ENCODE measurements around the gene LMNB1.
"Not testable (repeated sequence)": the region's sequence is repeated elsewhere in the genome, so short reads cannot be mapped to it uniquely, and the experiment has no call there.

LMNB1 gene

DNA sequence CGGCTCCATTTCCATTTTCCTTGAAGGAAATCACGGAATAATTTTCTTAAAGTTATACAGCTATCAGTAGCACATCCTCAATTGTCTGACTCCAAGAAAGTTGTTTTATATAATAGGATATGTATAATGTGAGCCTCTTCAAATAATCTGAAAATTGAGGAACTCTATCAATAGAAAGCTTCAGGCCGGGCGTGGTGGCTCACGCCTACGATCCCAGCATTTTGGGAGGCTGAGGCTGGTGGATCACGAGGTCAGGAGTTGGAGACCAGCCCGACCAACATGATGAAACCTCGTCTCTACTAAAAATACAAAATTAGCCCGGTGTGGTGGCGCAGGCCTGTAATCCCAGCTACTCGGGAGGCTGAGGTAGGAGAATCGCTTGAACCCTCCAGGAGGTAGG is 3.4 kb upstream of the LMNB1 start:
- H2BK12ac ChIP-seq (ENCODE audit: low read length in 2 of 2); H2AFZ ChIP-seq (ENCODE audit: low read depth, low read length); H3K79me1 ChIP-seq (replicated peaks; ENCODE audit: low read length, poor library complexity, severe bottlenecking); H3K4ac ChIP-seq (ENCODE audit: low read depth in 1 of 2, low read length in 2 of 2); H2AK5ac ChIP-seq (ENCODE audit: low read length, severe bottlenecking); H2BK120ac ChIP-seq (ENCODE audit: low read depth, low read length); H3K36me3 ChIP-seq (ENCODE audit: control insufficient read depth in 1 of 2, insufficient read depth in 2 of 2, low read depth in 1 of 2, low read length in 2 of 2); H3K9ac ChIP-seq (ENCODE audit: low read length); H3K27ac ChIP-seq (ENCODE audit: low read length, poor library complexity, severe bottlenecking); H4K91ac ChIP-seq (ENCODE audit: low read length); H3K4me2 ChIP-seq (ENCODE audit: low read length, poor library complexity, severe bottlenecking); H3K4me3 ChIP-seq (ENCODE audit: insufficient read depth in 1 of 2, low read depth in 1 of 2, low read length in 2 of 2); H3K14ac ChIP-seq (ENCODE audit: low read length in 2 of 2); H3K23ac ChIP-seq (ENCODE audit: low read length in 2 of 2); H3K18ac ChIP-seq (ENCODE audit: low read depth in 1 of 2, low read length in 2 of 2); H2BK15ac ChIP-seq (ENCODE audit: low read depth, poor library complexity, severe bottlenecking); H3K9me3 ChIP-seq (ENCODE audit: control insufficient read depth, low read length); H2BK5ac ChIP-seq (ENCODE audit: low read depth, low read length, poor library complexity, severe bottlenecking); H3K4me1 ChIP-seq (ENCODE audit: control insufficient read depth, insufficient read depth, low read depth, low read length); H3K27me3 ChIP-seq (ENCODE audit: control insufficient read depth in 1 of 2, insufficient read depth in 1 of 2, low read length in 2 of 2); H4K8ac ChIP-seq (ENCODE audit: low read length); DNase-seq: not testable (repeated sequence)
- WGBS = 98% methylated on average over 8 of the region's 13 CpGs

DNA sequence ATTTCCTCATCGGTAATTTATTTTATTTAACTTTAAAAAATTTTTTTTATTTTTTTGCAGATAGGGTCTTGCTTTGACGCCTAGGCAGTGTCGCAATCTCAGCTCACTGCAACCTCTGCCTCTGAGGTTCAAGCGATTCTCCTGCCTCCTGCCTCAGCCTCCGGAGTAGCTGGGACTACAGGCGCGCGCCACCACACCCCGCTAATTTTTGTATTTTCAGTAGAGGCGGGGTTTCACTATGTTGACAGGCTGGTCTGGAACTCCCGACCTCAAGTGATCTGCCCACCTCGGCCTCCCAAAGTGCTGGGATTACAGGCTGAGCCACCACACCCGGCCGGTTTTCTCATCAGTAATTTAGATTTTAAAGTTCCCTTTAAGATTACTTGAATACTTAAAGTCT is 2.3 kb upstream of the LMNB1 start:
- H4K8ac ChIP-seq (ENCODE audit: low read length); H2AFZ ChIP-seq (ENCODE audit: low read depth, low read length); H2BK12ac ChIP-seq (ENCODE audit: low read length in 2 of 2); H3K4me2 ChIP-seq (ENCODE audit: low read length, poor library complexity, severe bottlenecking); H3K18ac ChIP-seq (ENCODE audit: low read depth in 1 of 2, low read length in 2 of 2); H3K4me1 ChIP-seq (ENCODE audit: control insufficient read depth, insufficient read depth, low read depth, low read length); H3K9me3 ChIP-seq (ENCODE audit: control insufficient read depth, low read length); H4K91ac ChIP-seq (ENCODE audit: low read length); H3K9ac ChIP-seq (ENCODE audit: low read length); H3K27me3 ChIP-seq (ENCODE audit: control insufficient read depth in 1 of 2, insufficient read depth in 1 of 2, low read length in 2 of 2); H3K4ac ChIP-seq (ENCODE audit: low read depth in 1 of 2, low read length in 2 of 2); H3K4me3 ChIP-seq (ENCODE audit: insufficient read depth in 1 of 2, low read depth in 1 of 2, low read length in 2 of 2); H3K79me1 ChIP-seq (replicated peaks; ENCODE audit: low read length, poor library complexity, severe bottlenecking); H3K36me3 ChIP-seq (ENCODE audit: control insufficient read depth in 1 of 2, insufficient read depth in 2 of 2, low read depth in 1 of 2, low read length in 2 of 2); H3K27ac ChIP-seq (ENCODE audit: low read length, poor library complexity, severe bottlenecking); H2AK5ac ChIP-seq (ENCODE audit: low read length, severe bottlenecking); H3K23ac ChIP-seq (ENCODE audit: low read length in 2 of 2); DNase-seq; H3K14ac ChIP-seq (ENCODE audit: low read length in 2 of 2); H2BK120ac ChIP-seq (ENCODE audit: low read depth, low read length); H2BK5ac ChIP-seq (ENCODE audit: low read depth, low read length, poor library complexity, severe bottlenecking); H2BK15ac ChIP-seq (ENCODE audit: low read depth, poor library complexity, severe bottlenecking): not testable (repeated sequence)
- 98% methylated on average over 10 of the region's 14 CpGs for WGBS

DNA sequence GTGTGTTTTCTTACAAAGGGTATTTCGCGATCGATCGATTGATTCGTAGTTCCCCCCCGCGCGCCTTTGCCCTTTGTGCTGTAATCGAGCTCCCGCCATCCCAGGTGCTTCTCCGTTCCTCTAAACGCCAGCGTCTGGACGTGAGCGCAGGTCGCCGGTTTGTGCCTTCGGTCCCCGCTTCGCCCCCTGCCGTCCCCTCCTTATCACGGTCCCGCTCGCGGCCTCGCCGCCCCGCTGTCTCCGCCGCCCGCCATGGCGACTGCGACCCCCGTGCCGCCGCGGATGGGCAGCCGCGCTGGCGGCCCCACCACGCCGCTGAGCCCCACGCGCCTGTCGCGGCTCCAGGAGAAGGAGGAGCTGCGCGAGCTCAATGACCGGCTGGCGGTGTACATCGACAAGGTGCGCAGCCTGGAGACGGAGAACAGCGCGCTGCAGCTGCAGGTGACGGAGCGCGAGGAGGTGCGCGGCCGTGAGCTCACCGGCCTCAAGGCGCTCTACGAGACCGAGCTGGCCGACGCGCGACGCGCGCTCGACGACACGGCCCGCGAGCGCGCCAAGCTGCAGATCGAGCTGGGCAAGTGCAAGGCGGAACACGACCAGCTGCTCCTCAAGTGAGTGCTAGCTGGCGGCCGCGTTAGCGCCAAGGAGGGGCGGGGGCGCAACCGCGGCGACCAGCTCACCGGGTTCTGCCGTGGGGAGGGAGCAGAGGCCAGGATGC is 480 bp downstream of the LMNB1 start:
- no peaks in the 10 kb centered on the region for H3K9me3 ChIP-seq (ENCODE audit: control insufficient read depth, low read length)

DNA sequence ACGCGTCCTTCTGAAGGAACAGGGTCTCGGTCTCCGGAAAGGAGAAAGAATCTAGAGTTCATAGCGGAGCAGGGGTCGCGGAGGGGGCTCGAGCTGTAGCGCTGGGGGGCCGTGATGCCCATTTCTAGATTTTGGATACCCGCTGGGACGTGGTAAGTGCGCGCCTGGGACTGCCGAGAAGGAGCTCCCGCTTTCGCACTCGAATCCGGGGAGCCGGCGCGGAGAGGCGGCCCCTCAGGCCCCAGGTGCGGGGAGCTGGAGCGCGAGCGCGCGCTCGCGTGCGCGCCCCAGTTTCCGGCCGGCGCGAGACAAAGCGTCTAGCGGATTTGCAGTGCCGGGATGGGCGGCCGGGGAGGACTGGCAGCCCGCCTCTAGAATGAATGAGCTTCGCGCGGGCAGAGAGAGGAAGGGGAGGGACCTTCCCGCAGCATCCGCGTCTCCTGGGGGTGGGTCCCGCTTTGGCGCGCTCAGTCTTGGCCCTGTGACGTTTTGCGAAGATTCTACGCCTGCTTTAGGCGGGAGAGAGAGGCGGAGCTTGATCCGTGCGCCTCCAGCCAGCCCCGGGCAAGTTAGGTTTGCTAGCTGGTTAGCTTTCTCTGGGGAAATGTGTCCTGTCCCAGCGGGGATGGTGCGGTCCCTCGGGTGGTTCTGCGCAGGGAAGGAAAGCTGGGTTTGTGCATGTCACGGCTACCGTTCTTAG is 1.2 kb downstream of the LMNB1 start:
- peak overlapping the region; percentile 86 for H3K9ac ChIP-seq (ENCODE audit: low read length)

More for the DNA sequence above, 480 bp downstream of the LMNB1 start:
- peak overlapping the region in 1 of 2 experiments; percentile 73 for H2BK12ac ChIP-seq (ENCODE audit: low read length in 2 of 2)
- peak overlapping the region; percentile 36 to 94 for H3K4ac ChIP-seq (ENCODE audit: low read depth in 1 of 2, low read length in 2 of 2)
- H3K79me1 ChIP-seq (replicated peaks; ENCODE audit: low read length, poor library complexity, severe bottlenecking) = no peaks in the 10 kb centered on the region
- H3K4me3 ChIP-seq (ENCODE audit: insufficient read depth in 1 of 2, low read depth in 1 of 2, low read length in 2 of 2) = peak overlapping the region; percentile 92 to 96
- H3K27ac ChIP-seq (ENCODE audit: low read length, poor library complexity, severe bottlenecking) = peak overlapping the region; percentile 84
- peak; percentile 80 for DNase-seq
- H3K4me1 ChIP-seq (ENCODE audit: control insufficient read depth, insufficient read depth, low read depth, low read length) = peaks cover 2% of the 10 kb centered on the region
- H3K9ac ChIP-seq (ENCODE audit: low read length) = peak overlapping the region; percentile 86
- H2BK120ac ChIP-seq (ENCODE audit: low read depth, low read length) = peak overlapping the region; percentile 71
- peak overlapping the region; percentile 59 for H4K8ac ChIP-seq (ENCODE audit: low read length)
- H3K23ac ChIP-seq (ENCODE audit: low read length in 2 of 2) = peak overlapping the region in 1 of 2 experiments; percentile 97
- H3K14ac ChIP-seq (ENCODE audit: low read length in 2 of 2) = peak overlapping the region in 1 of 2 experiments; percentile 63
- H2AK5ac ChIP-seq (ENCODE audit: low read length, severe bottlenecking) = no peak overlapping the region
- H3K4me2 ChIP-seq (ENCODE audit: low read length, poor library complexity, severe bottlenecking) = peak overlapping the region; percentile 97
- peak overlapping the region; percentile 76 for H3K18ac ChIP-seq (ENCODE audit: low read depth in 1 of 2, low read length in 2 of 2)
- no peak overlapping the region for H2BK5ac ChIP-seq (ENCODE audit: low read depth, low read length, poor library complexity, severe bottlenecking)
- H3K27me3 ChIP-seq (ENCODE audit: control insufficient read depth in 1 of 2, insufficient read depth in 1 of 2, low read length in 2 of 2) = no peaks in the 10 kb centered on the region
- no peak overlapping the region for H2BK15ac ChIP-seq (ENCODE audit: low read depth, poor library complexity, severe bottlenecking)
- no peaks in the 10 kb centered on the region for H3K36me3 ChIP-seq (ENCODE audit: control insufficient read depth in 1 of 2, insufficient read depth in 2 of 2, low read depth in 1 of 2, low read length in 2 of 2)
- peak overlapping the region; percentile 44 for H4K91ac ChIP-seq (ENCODE audit: low read length)
- under 1% methylated on average over 79 of the region's 93 CpGs for WGBS
- H2AFZ ChIP-seq (ENCODE audit: low read depth, low read length) = peak overlapping the region; percentile 97

More for the DNA sequence above, 1.2 kb downstream of the LMNB1 start:
- WGBS = 1% methylated on average over 64 of the region's 66 CpGs
- Histone ChIP-seq H3K4me1 (ENCODE audit: control insufficient read depth, insufficient read depth, low read depth, low read length) (peaks cover 2% of the 10 kb centered on the region), H3K4me2 (ENCODE audit: low read length, poor library complexity, severe bottlenecking) (peak overlapping the region; percentile 97), H3K4me3 (ENCODE audit: insufficient read depth in 1 of 2, low read depth in 1 of 2, low read length in 2 of 2) (peak overlapping the region; percentile 92 to 96), H2AK5ac (ENCODE audit: low read length, severe bottlenecking) (no peak overlapping the region), H4K91ac (ENCODE audit: low read length) (peak overlapping the region; percentile 44), H3K27me3 (ENCODE audit: control insufficient read depth in 1 of 2, insufficient read depth in 1 of 2, low read length in 2 of 2) (no peaks in the 10 kb centered on the region), H3K79me1 (replicated peaks; ENCODE audit: low read length, poor library complexity, severe bottlenecking) (no peaks in the 10 kb centered on the region), H3K9me3 (ENCODE audit: control insufficient read depth, low read length) (no peaks in the 10 kb centered on the region), H2AFZ (ENCODE audit: low read depth, low read length) (peak overlapping the region; percentile 97), H2BK15ac (ENCODE audit: low read depth, poor library complexity, severe bottlenecking) (no peak overlapping the region), H3K4ac (ENCODE audit: low read depth in 1 of 2, low read length in 2 of 2) (peak overlapping the region; percentile 36 to 94), H4K8ac (ENCODE audit: low read length) (peak overlapping the region; percentile 59), H2BK12ac (ENCODE audit: low read length in 2 of 2) (peak overlapping the region in 1 of 2 experiments; percentile 73), H2BK120ac (ENCODE audit: low read depth, low read length) (peak overlapping the region; percentile 71), H3K23ac (ENCODE audit: low read length in 2 of 2) (peak overlapping the region in 1 of 2 experiments; percentile 97), H3K27ac (ENCODE audit: low read length, poor library complexity, severe bottlenecking) (peak overlapping the region; percentile 84), H3K14ac (ENCODE audit: low read length in 2 of 2) (peak overlapping the region in 1 of 2 experiments; percentile 78), H3K18ac (ENCODE audit: low read depth in 1 of 2, low read length in 2 of 2) (peak overlapping the region; percentile 76 to 92), H3K36me3 (ENCODE audit: control insufficient read depth in 1 of 2, insufficient read depth in 2 of 2, low read depth in 1 of 2, low read length in 2 of 2) (no peaks in the 10 kb centered on the region), H2BK5ac (ENCODE audit: low read depth, low read length, poor library complexity, severe bottlenecking) (no peak overlapping the region)
- DNase-seq = peak; percentile 97
